ENCODE data around the gene PIGQ. TPM values are rescaled to one million over a fixed set of nuclear protein-coding genes. Genes with fewer than 3 reads are reported as not detected.

Gene PIGQ
- polyA plus RNA-seq, 2 of the 4 experiments (the other 2 are of a cell fraction) = 13.2 to 31.2 TPM

DNA sequence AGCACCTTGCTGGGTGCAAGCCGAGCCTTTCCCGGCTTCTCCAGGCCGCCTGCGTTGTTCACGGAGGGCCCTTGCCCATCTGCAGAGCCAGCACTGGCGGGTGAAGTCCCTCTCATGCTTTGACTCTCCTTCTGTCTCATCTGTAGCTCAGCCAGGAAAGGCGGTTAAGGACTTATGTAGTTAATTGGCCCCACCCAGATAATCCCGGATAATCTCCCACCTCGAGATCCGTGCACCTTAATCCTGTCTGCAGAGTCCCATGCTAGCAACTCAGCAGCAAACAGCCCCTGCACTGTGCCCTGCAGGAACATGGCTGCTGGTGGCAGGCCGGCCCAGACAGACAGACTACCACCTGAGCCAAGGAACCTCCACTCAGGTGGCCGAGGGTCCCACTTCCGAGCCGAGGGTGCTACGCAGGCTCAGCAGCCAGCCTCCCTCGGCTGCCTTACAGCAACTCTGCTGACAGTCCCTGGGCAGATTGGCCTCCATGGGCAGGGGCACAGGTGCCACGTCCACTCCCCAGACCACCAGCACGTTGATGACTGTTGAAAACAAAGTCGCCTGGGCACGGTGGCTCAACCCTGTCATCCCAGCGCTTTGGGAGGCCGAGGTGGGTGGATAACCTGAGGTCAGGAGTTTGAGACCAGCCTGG lies 37.0 kb downstream of the PIGQ start:
- 97% methylated on average over 17 of the region's 22 CpGs for WGBS (ENCODE audit: missing lambda C conversion rate)

GRCh38 chr16:608019-608418 lies 38.3 kb downstream of the PIGQ start:
- Histone ChIP-seq H3K4me3 (no peak overlapping the region), H3K27ac (no peak overlapping the region), H3K9me3 (peaks cover 18% of the 10 kb centered on the region), H3K4me1 (no peaks in the 10 kb centered on the region), H3K4me2 (no peak overlapping the region)
- TF ChIP-seq RCOR1 (IDR thresholded peaks at IDR 0.05; ENCODE audit: low read depth, low read length) (no peak), KDM1A (IDR thresholded peaks at IDR 0.05; ENCODE audit: low read depth) (no peak), FOSL2 (IDR thresholded peaks at IDR 0.05) (no peak), FOSL2 (CRISPR knock-in tag; IDR thresholded peaks at IDR 0.05) (no peak), TP53 (CRISPR knock-in tag; IDR thresholded peaks at IDR 0.05) (no peak), SMC3 (IDR thresholded peaks at IDR 0.05) (no peak), JUNB (IDR thresholded peaks at IDR 0.05) (no peak), MAZ (IDR thresholded peaks at IDR 0.05; ENCODE audit: borderline replicate concordance, low read depth, low read length) (no peak), RARB (CRISPR knock-in tag; IDR thresholded peaks at IDR 0.05) (no peak), HES2 (IDR thresholded peaks at IDR 0.05) (no peak), CBX8 (IDR thresholded peaks at IDR 0.05) (no peak), EHF (CRISPR knock-in tag; IDR thresholded peaks at IDR 0.05) (no peak), CHD2 (IDR thresholded peaks at IDR 0.05; ENCODE audit: low read length, partially characterized antibody) (no peak)
- TF ChIP-seq, protein P1, sequence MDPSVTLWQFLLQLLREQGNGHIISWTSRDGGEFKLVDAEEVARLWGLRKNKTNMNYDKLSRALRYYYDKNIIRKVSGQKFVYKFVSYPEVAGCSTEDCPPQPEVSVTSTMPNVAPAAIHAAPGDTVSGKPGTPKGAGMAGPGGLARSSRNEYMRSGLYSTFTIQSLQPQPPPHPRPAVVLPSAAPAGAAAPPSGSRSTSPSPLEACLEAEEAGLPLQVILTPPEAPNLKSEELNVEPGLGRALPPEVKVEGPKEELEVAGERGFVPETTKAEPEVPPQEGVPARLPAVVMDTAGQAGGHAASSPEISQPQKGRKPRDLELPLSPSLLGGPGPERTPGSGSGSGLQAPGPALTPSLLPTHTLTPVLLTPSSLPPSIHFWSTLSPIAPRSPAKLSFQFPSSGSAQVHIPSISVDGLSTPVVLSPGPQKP (IDR thresholded peaks at IDR 0.05; ENCODE audit: low read depth, low read length) = no peak
- CTCF ChIA-PET = no interaction called here
- DNase-seq (ENCODE audit: low read depth in 1 of 2, low spot score in 1 of 2) (no peak), ATAC-seq (no peak), FAIRE-seq (no peak)
- POLR2A ChIA-PET = no interaction called here
- 89% methylated on average over 10 of the region's 10 CpGs for WGBS (ENCODE audit: missing lambda C conversion rate)

More for the DNA sequence above, 37.0 kb downstream of the PIGQ start:
- ChIA-PET POLR2A (no interaction called here), CTCF (interaction anchor here (0.7 to 1.2 kb wide), 2 partner anchors 19 to 29 kb away, joined by 3 to 4 read pairs; no protein-coding TSS in a partner anchor)
- Histone ChIP-seq H3K27ac (no peak overlapping the region), H3K4me1 (no peaks in the 10 kb centered on the region), H3K9me3 (peaks cover 18% of the 10 kb centered on the region), H3K4me2 (no peak overlapping the region), H3K4me3 (no peak overlapping the region)
- ATAC-seq = no peak
- no peak for DNase-seq (ENCODE audit: low read depth in 1 of 2, low spot score in 1 of 2)
- FAIRE-seq = no peak
- no peak for TF ChIP-seq TFCP2L1 (CRISPR knock-in tag; IDR thresholded peaks at IDR 0.05)
- TF ChIP-seq JUNB (IDR thresholded peaks at IDR 0.05) = no peak
- no peak for TF ChIP-seq KDM5A (IDR thresholded peaks at IDR 0.05)
- TF ChIP-seq ATOH8 (CRISPR knock-in tag; IDR thresholded peaks at IDR 0.05; ENCODE audit: low read depth) = no peak
- TF ChIP-seq RNF2 (IDR thresholded peaks at IDR 0.05; ENCODE audit: borderline replicate concordance, low read depth) = no peak
- TF ChIP-seq, protein P2, sequence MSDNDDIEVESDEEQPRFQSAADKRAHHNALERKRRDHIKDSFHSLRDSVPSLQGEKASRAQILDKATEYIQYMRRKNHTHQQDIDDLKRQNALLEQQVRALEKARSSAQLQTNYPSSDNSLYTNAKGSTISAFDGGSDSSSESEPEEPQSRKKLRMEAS (IDR thresholded peaks at IDR 0.05) = no peak
- no peak for TF ChIP-seq MAZ (IDR thresholded peaks at IDR 0.05; ENCODE audit: borderline replicate concordance, low read depth, low read length)
- no peak for TF ChIP-seq KDM1A (IDR thresholded peaks at IDR 0.05; ENCODE audit: low read depth)
- TF ChIP-seq FOXS1 (CRISPR knock-in tag; IDR thresholded peaks at IDR 0.05) = no peak
- TF ChIP-seq RCOR1 (IDR thresholded peaks at IDR 0.05; ENCODE audit: low read depth, low read length) = no peak

DNA sequence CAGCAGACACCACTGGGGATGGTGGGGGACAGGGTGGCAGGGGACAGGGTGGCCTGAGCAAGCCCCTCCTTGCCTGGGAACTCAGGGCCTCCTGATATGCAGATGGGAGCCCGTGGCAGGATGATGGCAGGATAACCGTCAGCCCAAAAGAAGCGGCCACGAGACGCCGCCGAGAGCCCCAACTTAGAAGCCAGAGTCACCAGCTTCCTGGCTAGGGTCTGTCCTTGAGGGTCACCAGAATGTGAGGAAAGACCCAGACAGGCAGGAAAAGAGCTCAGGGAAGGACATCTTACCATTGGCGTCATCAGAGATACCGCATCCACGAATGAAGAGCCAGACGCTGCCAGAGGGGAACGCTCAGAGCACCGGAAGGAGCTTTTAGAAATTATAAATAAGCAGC lies 39.5 kb downstream of the PIGQ start:
- Histone ChIP-seq H3K9me3 (peaks cover 16% of the 10 kb centered on the region), H3K4me3 (no peak overlapping the region), H3K4me1 (no peaks in the 10 kb centered on the region), H3K4me2 (no peak overlapping the region), H3K27ac (no peak overlapping the region)
- TF ChIP-seq RAD21 (conservative IDR thresholded peaks at IDR 0.05 in 1 of 2, IDR thresholded peaks at IDR 0.05 in 1 of 2) (no peak), NFE2L2 (conservative IDR thresholded peaks at IDR 0.05; ENCODE audit: low read length) (no peak), SMC3 (IDR thresholded peaks at IDR 0.05) (no peak), HOXA7 (CRISPR knock-in tag; IDR thresholded peaks at IDR 0.05) (no peak), HOXB13 (CRISPR knock-in tag; IDR thresholded peaks at IDR 0.05; ENCODE audit: low read depth) (no peak), TFCP2L1 (CRISPR knock-in tag; IDR thresholded peaks at IDR 0.05) (no peak), FOSL2 (IDR thresholded peaks at IDR 0.05) (no peak), FOSL2 (CRISPR knock-in tag; IDR thresholded peaks at IDR 0.05) (no peak), NPAS2 (CRISPR knock-in tag; IDR thresholded peaks at IDR 0.05; ENCODE audit: borderline replicate concordance) (no peak)
- TF ChIP-seq, protein P3, sequence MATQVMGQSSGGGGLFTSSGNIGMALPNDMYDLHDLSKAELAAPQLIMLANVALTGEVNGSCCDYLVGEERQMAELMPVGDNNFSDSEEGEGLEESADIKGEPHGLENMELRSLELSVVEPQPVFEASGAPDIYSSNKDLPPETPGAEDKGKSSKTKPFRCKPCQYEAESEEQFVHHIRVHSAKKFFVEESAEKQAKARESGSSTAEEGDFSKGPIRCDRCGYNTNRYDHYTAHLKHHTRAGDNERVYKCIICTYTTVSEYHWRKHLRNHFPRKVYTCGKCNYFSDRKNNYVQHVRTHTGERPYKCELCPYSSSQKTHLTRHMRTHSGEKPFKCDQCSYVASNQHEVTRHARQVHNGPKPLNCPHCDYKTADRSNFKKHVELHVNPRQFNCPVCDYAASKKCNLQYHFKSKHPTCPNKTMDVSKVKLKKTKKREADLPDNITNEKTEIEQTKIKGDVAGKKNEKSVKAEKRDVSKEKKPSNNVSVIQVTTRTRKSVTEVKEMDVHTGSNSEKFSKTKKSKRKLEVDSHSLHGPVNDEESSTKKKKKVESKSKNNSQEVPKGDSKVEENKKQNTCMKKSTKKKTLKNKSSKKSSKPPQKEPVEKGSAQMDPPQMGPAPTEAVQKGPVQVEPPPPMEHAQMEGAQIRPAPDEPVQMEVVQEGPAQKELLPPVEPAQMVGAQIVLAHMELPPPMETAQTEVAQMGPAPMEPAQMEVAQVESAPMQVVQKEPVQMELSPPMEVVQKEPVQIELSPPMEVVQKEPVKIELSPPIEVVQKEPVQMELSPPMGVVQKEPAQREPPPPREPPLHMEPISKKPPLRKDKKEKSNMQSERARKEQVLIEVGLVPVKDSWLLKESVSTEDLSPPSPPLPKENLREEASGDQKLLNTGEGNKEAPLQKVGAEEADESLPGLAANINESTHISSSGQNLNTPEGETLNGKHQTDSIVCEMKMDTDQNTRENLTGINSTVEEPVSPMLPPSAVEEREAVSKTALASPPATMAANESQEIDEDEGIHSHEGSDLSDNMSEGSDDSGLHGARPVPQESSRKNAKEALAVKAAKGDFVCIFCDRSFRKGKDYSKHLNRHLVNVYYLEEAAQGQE (IDR thresholded peaks at IDR 0.05) = no peak
- ChIA-PET POLR2A (no interaction called here), CTCF (interaction anchor here (0.7 to 1.2 kb wide), 2 partner anchors 19 to 402 kb away, joined by 3 read pairs; partner anchors contain the start of gene RAB40C)
- ATAC-seq (no peak), FAIRE-seq (no peak), DNase-seq (ENCODE audit: low read depth in 1 of 2, low spot score in 1 of 2) (no peak)
- WGBS (ENCODE audit: missing lambda C conversion rate) = 97% methylated on average over 13 of the region's 13 CpGs
